NAMALWA (cell line): Measurements from ENCODE around the gene C19orf33.

Experiments
- DNase-seq: peaks from one replicate; pipeline ENCODE4 v3.0.0-alpha.2; 2015; ENCODE audit warnings: low spot score

The C19orf33 gene

GRCh38 chr19:38280030-38280921 lies 23.8 kb upstream of the C19orf33 start:
- no peak for DNase-seq

- no peak for DNase-seq
These were observed 22.1 kb upstream of the C19orf33 start for GRCh38 chr19:38281811-38282566.

- DNase-seq: no peak
These were observed 20.8 kb upstream of the C19orf33 start for GRCh38 chr19:38283271-38283670.

DNA sequence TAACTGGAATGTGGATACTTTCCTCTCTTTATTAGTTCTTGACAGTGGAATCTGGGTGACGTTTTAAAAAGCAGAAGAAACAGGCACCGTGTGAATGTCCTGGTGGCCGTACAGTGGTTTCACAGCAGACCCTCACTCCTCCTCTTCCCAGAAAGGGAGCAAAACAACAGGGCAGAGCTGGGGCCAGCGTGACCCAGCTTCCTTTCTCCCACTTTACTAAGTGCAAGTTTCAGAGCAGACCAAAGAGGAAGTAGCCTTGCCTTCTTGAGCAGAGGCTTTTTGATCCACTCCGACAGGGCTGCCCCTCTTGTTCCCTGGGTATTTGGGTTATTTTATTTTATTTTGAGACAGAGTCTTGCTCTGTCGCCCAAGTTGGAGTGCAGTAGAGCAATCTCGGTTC lies 19.6 kb upstream of the C19orf33 start:
- peak; percentile 28 for DNase-seq

DNA sequence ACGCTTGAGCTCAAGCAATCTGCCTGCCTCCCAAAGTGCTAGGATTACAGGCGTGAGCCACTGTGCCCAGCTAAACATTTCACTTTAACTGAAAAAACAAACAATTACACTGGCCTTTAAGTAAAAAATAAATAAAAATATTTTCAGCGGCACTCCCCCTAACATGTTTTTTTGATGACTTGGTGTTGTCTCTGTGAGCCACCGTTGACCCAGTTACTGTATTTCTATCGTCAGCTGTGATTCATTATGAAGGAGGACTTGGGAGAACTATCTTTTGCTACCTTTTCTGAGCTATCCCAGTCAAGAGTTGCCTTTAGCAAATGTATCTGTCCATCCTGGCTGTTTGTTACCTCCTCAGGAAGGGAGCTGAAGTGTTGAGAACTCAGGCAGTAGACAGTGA lies 18.5 kb upstream of the C19orf33 start:
- DNase-seq: no peak

GRCh38 chr19:38287604-38288003 lies 16.4 kb upstream of the C19orf33 start:
- no peak for DNase-seq

- no peak for DNase-seq
These were observed 15.8 kb upstream of the C19orf33 start for GRCh38 chr19:38288123-38288855.

DNA sequence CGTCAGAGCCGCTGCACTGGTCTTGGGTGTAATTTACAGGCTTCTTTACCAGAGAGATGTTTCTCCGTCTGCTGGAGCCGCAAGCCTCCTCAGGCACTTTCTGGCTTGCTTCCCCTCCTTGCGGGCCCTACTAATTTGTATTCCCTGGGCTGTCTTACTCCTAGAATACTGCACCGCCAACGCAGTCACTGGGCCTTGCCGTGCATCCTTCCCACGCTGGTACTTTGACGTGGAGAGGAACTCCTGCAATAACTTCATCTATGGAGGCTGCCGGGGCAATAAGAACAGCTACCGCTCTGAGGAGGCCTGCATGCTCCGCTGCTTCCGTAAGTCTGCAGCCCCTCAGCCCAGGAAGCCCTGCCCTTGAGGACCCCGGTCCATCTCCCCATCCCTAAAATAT lies 14.1 kb upstream of the C19orf33 start:
- no peak for DNase-seq

DNA sequence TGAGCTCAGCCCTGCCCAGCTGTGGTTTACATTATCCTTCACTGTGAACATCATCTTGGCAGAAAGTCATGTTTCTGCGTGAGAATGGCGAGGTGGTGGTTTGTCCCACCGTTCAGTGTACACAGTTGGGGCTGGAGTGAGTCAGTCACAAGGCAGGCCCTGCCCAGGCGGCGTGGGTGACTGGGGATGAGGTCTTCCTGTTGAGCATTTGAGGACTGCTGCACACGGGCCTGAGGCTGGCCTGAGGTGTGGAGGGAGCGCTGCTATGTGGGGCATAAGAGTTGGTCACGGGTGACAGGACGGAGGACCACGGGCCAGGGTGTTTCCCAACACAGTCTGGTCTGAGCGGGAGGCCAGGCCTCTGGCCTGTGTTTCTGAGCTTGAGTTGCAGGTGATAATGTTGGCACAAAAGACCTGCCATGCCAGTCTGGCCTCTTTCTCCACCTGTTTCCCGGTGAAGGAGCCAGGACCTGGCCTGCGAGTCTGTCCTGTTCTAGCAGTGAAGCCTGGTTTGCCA lies 13.4 kb upstream of the C19orf33 start:
- DNase-seq: no peak

- no peak for DNase-seq
These were observed 12.2 kb upstream of the C19orf33 start for GRCh38 chr19:38291855-38292254.

DNA sequence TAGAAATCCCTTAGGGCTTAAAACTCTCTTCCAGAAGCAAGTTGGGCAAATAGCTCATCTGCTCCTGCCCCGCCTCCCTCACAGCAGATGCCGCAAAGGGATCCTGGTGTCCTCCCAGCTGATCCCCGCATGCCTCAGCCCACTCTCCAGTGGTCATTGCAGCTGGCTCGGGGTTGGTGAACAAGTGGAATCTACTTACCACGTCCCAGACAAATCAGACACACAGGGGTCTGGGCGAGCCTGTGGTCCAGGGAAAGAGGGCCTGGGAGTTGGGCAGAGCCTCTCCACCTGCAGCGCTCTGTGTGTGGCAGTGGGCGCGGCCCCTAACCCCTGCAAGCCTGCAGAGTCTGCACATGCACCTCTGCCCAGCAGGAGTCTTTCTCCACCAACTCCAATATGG lies 10.8 kb upstream of the C19orf33 start:
- no peak for DNase-seq

DNA sequence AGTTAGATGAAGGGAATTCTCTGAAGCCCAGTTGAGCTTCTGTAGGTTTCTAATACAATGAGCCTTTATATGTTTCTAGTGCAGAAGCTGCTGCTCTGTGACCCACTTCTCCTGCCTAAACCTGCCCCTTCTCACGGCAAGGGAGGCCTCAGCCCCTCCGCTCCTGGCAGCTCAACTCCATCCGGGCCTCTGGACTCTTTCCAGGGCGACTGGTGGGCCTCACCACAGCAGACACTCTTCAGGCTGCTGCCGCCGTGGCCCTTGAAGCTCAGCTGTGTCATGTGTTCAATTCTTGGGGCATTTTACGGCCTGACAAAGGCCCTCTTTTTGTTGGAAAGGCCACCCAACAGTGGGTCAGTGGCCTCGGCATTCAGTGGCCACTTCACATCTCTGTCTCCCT lies 10.0 kb upstream of the C19orf33 start:
- DNase-seq: no peak

DNA sequence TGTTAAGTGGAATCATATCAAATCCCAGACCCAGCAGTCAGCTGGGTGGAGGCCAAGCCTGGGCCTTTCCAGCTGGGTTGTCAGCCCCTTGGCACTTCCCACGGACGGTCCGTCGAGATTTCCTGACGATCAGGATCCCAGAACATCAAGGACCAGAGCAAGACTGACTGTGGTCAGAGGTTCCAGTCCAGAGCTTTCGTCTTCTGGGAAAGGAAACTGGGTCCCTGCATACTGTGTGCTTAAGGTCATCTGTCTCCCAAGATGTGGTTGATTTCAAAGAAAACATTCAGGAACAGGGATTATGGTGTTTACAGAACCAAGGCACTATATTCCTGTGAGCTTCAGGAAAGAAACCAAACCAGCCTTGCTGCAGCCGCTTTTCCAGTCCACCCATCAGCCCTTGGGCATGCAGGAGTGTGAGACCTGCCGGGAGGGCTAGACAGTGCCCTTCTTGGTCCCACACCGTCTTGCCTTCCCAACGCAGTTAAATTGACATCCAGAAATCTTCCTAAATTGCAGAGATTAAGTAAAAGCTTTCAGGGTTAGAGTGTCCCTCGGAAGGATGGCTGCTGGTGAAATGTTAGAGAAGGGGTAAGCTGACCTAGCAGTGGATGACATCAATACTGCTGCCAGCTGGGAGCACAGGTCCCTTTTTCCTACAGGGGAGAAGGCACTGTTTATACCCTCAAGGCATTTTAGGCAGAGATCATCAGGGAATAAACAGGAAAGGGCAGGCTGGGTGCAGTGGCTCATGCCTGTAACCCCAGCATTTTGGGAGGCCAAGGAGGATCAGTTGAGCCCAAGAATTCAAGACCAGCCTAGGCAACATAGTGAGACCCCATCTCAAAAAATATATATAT lies 5.0 kb upstream of the C19orf33 start:
- no peak for DNase-seq

- DNase-seq: no peak
These were observed 358 bp downstream of the C19orf33 start for GRCh38 chr19:38304352-38304865.

DNA sequence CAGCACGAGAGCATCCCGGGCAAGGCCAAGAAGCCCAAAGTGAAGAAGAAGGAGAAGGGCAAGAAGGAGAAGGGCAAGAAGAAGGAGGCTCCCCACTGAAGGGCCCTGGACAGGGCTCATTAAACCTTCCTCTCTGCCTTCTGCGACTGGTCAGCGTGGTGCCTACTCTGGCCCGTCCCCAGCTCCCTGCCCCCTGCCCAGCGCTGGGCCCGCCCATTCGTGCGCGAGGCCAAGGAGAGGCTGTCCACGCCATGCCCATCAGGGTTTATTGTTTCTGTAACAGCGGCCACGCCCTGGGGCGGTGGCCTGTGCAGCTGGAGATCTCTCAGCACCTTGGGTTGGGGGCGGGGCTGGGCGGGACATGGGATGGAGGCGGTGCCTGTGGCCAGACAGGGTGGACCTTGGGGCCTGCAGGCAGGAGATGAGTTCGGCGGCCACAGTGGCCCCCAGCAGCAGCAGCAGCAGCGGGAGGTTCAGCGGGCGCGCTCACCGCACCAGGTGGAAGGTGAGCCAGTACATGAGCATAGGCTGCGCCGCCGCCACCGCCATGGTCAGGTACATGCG lies 897 bp downstream of the C19orf33 start:
- DNase-seq: no peak

- no peak for DNase-seq
These were observed 2.2 kb downstream of the C19orf33 start for GRCh38 chr19:38306236-38306635.

- DNase-seq: no peak
These were observed 3.0 kb downstream of the C19orf33 start for GRCh38 chr19:38307076-38307475.

DNA sequence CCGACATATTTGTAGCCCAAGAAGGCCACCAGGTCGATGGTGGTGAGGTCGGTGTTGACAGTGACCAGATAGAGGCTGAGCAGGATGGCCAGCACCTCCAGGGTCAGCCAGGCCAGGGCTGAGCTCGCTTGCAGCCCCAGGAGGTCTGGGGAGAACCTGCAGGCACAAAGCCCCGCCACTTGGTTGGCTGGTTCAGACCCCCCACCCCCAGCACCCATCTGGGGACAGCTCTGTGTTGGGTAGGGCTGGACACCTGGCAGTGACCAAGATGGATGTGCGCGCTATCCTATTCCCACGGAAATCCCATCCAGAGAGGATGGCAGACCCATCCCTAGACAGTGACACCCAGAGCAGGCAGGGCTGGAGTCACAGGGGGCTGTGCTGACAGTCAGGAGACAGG lies 3.5 kb downstream of the C19orf33 start:
- no peak for DNase-seq

- DNase-seq: no peak
These were observed 4.1 kb downstream of the C19orf33 start for GRCh38 chr19:38308006-38308766.
